Immature natural killer cell (primary cell): ENCODE measurements around the gene CREB3L4. TPM values are rescaled to one million over a fixed set of nuclear protein-coding genes. Genes with fewer than 3 reads are reported as not detected.

Experiments
- DNase-seq, 3 donors: peaks; one replicate each; pipeline ENCODE4 v3.0.0; 2022; ENCODE audit warnings: mixed read lengths in 1 of 3
- H3K27ac Mint-ChIP-seq, 6 donors: one replicate each; pipeline ENCODE4 v1.8.0; 2020; ENCODE audit warnings: mixed read lengths in 6 of 6, mild to moderate bottlenecking in 5 of 6, inconsistent platforms in 4 of 6, moderate library complexity in 3 of 6
- H3K27me3 Mint-ChIP-seq, 3 donors: one replicate each; pipeline ENCODE4 v1.8.0; 2020 to 2021; ENCODE audit warnings: low read depth in 3 of 3, mild to moderate bottlenecking in 3 of 3, mixed read lengths in 3 of 3, moderate library complexity in 3 of 3, inconsistent platforms in 1 of 3
- H3K36me3 Mint-ChIP-seq, 3 donors: one replicate each; pipeline ENCODE4 v1.8.0; 2020; ENCODE audit warnings: mixed read lengths in 3 of 3, inconsistent platforms in 2 of 3, mild to moderate bottlenecking in 2 of 3
- H3K4me1 Mint-ChIP-seq, 2 donors: one replicate each; pipeline ENCODE4 v1.8.0; 2020; ENCODE audit warnings: inconsistent platforms in 2 of 2, mild to moderate bottlenecking in 2 of 2, mixed read lengths in 2 of 2, moderate library complexity in 1 of 2
- H3K4me3 Mint-ChIP-seq, 5 donors: one replicate each; pipeline ENCODE4 v1.8.0; 2020; ENCODE audit warnings: mild to moderate bottlenecking in 5 of 5, mixed read lengths in 5 of 5, inconsistent platforms in 3 of 5, moderate library complexity in 3 of 5
- H3K9me3 Mint-ChIP-seq, 6 donors: one replicate each; pipeline ENCODE4 v1.8.0; 2020; ENCODE audit warnings: mild to moderate bottlenecking in 6 of 6, mixed read lengths in 6 of 6, inconsistent platforms in 4 of 6, moderate library complexity in 3 of 6
- polyA plus RNA-seq, 3 donors: library from polyadenylated mRNA; unstranded; fragments of 300-500 nt; fragmentation: Illumina TruSeq; gene quantifications; one replicate each; pipeline ENCODE4 v1.2.3, GENCODE V29; 2021

CREB3L4 gene
- polyA plus RNA-seq, 3 donors from 2014 or later = 10.0 to 17.6 (median 15.2) TPM

GRCh38 chr1:153957744-153958110, 10.0 kb upstream of the CREB3L4 start:
- H3K36me3 Mint-ChIP-seq = peaks cover 0 to 17% (median 6%) of the 10 kb centered on the region in 3 donors
- DNase-seq = peak; percentile 51 to 68 (median 57)
- peaks cover 52 to 58% of the 10 kb centered on the region in 2 donors for H3K4me1 Mint-ChIP-seq
- H3K9me3 Mint-ChIP-seq = no peaks in the 10 kb centered on the region
- peak overlapping the region; percentile 91 to 99 (median 96) for H3K4me3 Mint-ChIP-seq
- peaks cover 0 to 8% (median 5%) of the 10 kb centered on the region in 3 donors for H3K27me3 Mint-ChIP-seq
- H3K27ac Mint-ChIP-seq = peak overlapping the region; percentile 94 to 98 (median 96)

- Mint-ChIP-seq H3K4me3 (peak within 1 kb of the TSS; percentile 91 to 99 (median 96)), H3K9me3 (no peaks in the 10 kb centered on the region), H3K27me3 (peaks cover 0 to 10% (median 5%) of the 10 kb centered on the region in 3 donors), H3K4me1 (peaks cover 57 to 64% of the 10 kb centered on the region in 2 donors), H3K27ac (peak within 1 kb of the TSS; percentile 94 to 98 (median 96)), H3K36me3 (peaks cover 0 to 15% (median 6%) of the 10 kb centered on the region in 3 donors)
- peak; percentile 95 to 96 (median 96) for DNase-seq
These were observed 9.4 kb upstream of the CREB3L4 start, which contains the start of gene CRTC2 for GRCh38 chr1:153958111-153958960. CRTC2 (minus strand) TSS chr1:153958612; CDS start chr1:153958497, 115 bp downstream.

GRCh38 chr1:153958961-153959260, 8.8 kb upstream of the CREB3L4 start:
- H3K27ac Mint-ChIP-seq = peak overlapping the region; percentile 94 to 98 (median 96)
- peaks cover 0 to 9% (median 6%) of the 10 kb centered on the region in 3 donors for H3K36me3 Mint-ChIP-seq

GRCh38 chr1:153959454-153959853, 8.2 kb upstream of the CREB3L4 start:
- peak overlapping the region in 2 of 5 donors; percentile 42 to 57 for H3K4me3 Mint-ChIP-seq

More at GRCh38 chr1:153958961-153959260, 8.8 kb upstream of the CREB3L4 start:
- Mint-ChIP-seq H3K4me1 (peaks cover 59 to 68% of the 10 kb centered on the region in 2 donors), H3K27me3 (peaks cover 0 to 13% (median 8%) of the 10 kb centered on the region in 3 donors), H3K4me3 (peak overlapping the region; percentile 91 to 99 (median 96)), H3K9me3 (no peaks in the 10 kb centered on the region)
- DNase-seq = no peak

GRCh38 chr1:153960206-153960605, 7.5 kb upstream of the CREB3L4 start:
- Mint-ChIP-seq H3K9me3 (no peaks in the 10 kb centered on the region), H3K4me3 (peak overlapping the region in 1 of 5 donors; percentile 42), H3K27ac (peak overlapping the region in 2 of 6 donors; percentile 31 to 40), H3K27me3 (peaks cover 0 to 13% (median 8%) of the 10 kb centered on the region in 3 donors), H3K36me3 (peaks cover 0 to 2% (median 0%) of the 10 kb centered on the region in 3 donors), H3K4me1 (peaks cover 55 to 66% of the 10 kb centered on the region in 2 donors)
- DNase-seq = no peak

More at GRCh38 chr1:153959454-153959853, 8.2 kb upstream of the CREB3L4 start:
- Mint-ChIP-seq H3K27ac (peak overlapping the region in 4 of 6 donors; percentile 47 to 98 (median 90)), H3K9me3 (no peaks in the 10 kb centered on the region), H3K4me1 (peaks cover 59 to 68% of the 10 kb centered on the region in 2 donors), H3K36me3 (peaks cover 0 to 4% (median under 1%) of the 10 kb centered on the region in 3 donors), H3K27me3 (peaks cover 0 to 13% (median 8%) of the 10 kb centered on the region in 3 donors)
- DNase-seq = no peak

GRCh38 chr1:153961421-153961820, 6.3 kb upstream of the CREB3L4 start:
- Mint-ChIP-seq H3K27ac (peak overlapping the region in 5 of 6 donors; percentile 10 to 96 (median 43)), H3K36me3 (peaks cover 0 to 2% (median 0%) of the 10 kb centered on the region in 3 donors), H3K27me3 (peaks cover 0 to 13% (median 8%) of the 10 kb centered on the region in 3 donors), H3K4me1 (peaks cover 54 to 67% of the 10 kb centered on the region in 2 donors), H3K4me3 (peak overlapping the region in 4 of 5 donors; percentile 7 to 92 (median 40)), H3K9me3 (no peaks in the 10 kb centered on the region)
- no peak for DNase-seq

GRCh38 chr1:153962088-153963029, 5.3 kb upstream of the CREB3L4 start:
- Mint-ChIP-seq H3K36me3 (peaks cover 0 to 2% (median 0%) of the 10 kb centered on the region in 3 donors), H3K4me3 (peak overlapping the region; percentile 89 to 96 (median 92)), H3K9me3 (no peaks in the 10 kb centered on the region), H3K4me1 (peaks cover 54 to 67% of the 10 kb centered on the region in 2 donors), H3K27me3 (peaks cover 0 to 13% (median 7%) of the 10 kb centered on the region in 3 donors), H3K27ac (peak overlapping the region; percentile 93 to 96 (median 95))
- no peak for DNase-seq

GRCh38 chr1:153963030-153963849, 4.5 kb upstream of the CREB3L4 start, which contains the start of gene SLC39A1:
SLC39A1 (minus strand) TSS chr1:153963537; CDS start chr1:153962715, 822 bp downstream.
- Mint-ChIP-seq H3K27me3 (peaks cover 0 to 5% (median 3%) of the 10 kb centered on the region in 3 donors), H3K36me3 (peaks cover 0 to 2% (median 0%) of the 10 kb centered on the region in 3 donors), H3K27ac (peak within 1 kb of the TSS; percentile 93 to 96 (median 95)), H3K4me1 (peaks cover 58 to 71% of the 10 kb centered on the region in 2 donors), H3K4me3 (peak within 1 kb of the TSS; percentile 89 to 96 (median 92)), H3K9me3 (no peaks in the 10 kb centered on the region)
- peak; percentile 89 to 90 (median 89) for DNase-seq

- peak overlapping the region; percentile 89 to 96 (median 92) for H3K4me3 Mint-ChIP-seq
- peaks cover 0 to 4% (median 3%) of the 10 kb centered on the region in 3 donors for H3K27me3 Mint-ChIP-seq
- DNase-seq = no peak
- peaks cover 0 to 2% (median 0%) of the 10 kb centered on the region in 3 donors for H3K36me3 Mint-ChIP-seq
- H3K27ac Mint-ChIP-seq = peak overlapping the region; percentile 93 to 96 (median 95)
- peaks cover 61 to 72% of the 10 kb centered on the region in 2 donors for H3K4me1 Mint-ChIP-seq
- no peaks in the 10 kb centered on the region for H3K9me3 Mint-ChIP-seq
These were observed 3.8 kb upstream of the CREB3L4 start for GRCh38 chr1:153963850-153964331.

- no peaks in the 10 kb centered on the region for H3K9me3 Mint-ChIP-seq
- peak overlapping the region; percentile 91 to 98 (median 97) for H3K4me3 Mint-ChIP-seq
- peaks cover 0 to 4% (median 0%) of the 10 kb centered on the region in 3 donors for H3K36me3 Mint-ChIP-seq
- no peak for DNase-seq
- peaks cover 0 to 4% (median 3%) of the 10 kb centered on the region in 3 donors for H3K27me3 Mint-ChIP-seq
- peak overlapping the region; percentile 89 to 99 (median 97) for H3K27ac Mint-ChIP-seq
- peaks cover 52 to 57% of the 10 kb centered on the region in 2 donors for H3K4me1 Mint-ChIP-seq
These were observed 280 bp downstream of the CREB3L4 start for GRCh38 chr1:153968000-153968363.

GRCh38 chr1:153968408-153968807, 706 bp downstream of the CREB3L4 start:
- Mint-ChIP-seq H3K4me3 (peak overlapping the region; percentile 91 to 98 (median 97)), H3K27ac (peak overlapping the region; percentile 89 to 99 (median 97)), H3K36me3 (peaks cover 0 to 7% (median 0%) of the 10 kb centered on the region in 3 donors), H3K27me3 (peaks cover 0 to 3% (median 2%) of the 10 kb centered on the region in 3 donors), H3K9me3 (no peaks in the 10 kb centered on the region), H3K4me1 (peaks cover 48 to 53% of the 10 kb centered on the region in 2 donors)
- no peak for DNase-seq

- DNase-seq = no peak
- Mint-ChIP-seq H3K27ac (peak overlapping the region; percentile 84 to 99 (median 94)), H3K9me3 (no peaks in the 10 kb centered on the region), H3K36me3 (peaks cover 0 to 8% (median 0%) of the 10 kb centered on the region in 3 donors), H3K4me1 (peaks cover 42 to 47% of the 10 kb centered on the region in 2 donors), H3K27me3 (peaks cover 0 to under 1% (median 0%) of the 10 kb centered on the region in 3 donors), H3K4me3 (peak overlapping the region; percentile 62 to 98 (median 96))
These were observed 1.3 kb downstream of the CREB3L4 start for GRCh38 chr1:153968972-153969371.
